Caki2 (cell line): ENCODE measurements around the gene VWA7. TPM values are rescaled to one million over a fixed set of nuclear protein-coding genes. Genes with fewer than 3 reads are reported as not detected.

Experiments used
- DNase-seq: peaks from one replicate; pipeline ENCODE4 v3.0.0-alpha.2; 2015; ENCODE audit warnings: low read depth
- in situ Hi-C: cut with HindIII; loops from 2 replicates; pipeline ENCODE4 v1.10.0; 2016; ENCODE audit warnings: low sequenced_read_pairs, low pct_unique_long_range_greater_than_20kb, mixed read lengths
- total RNA-seq: library from RNA; depleted of rRNA; stranded (reverse); fragments of >200 nt; shearing (Covaris generic); gene quantifications from 2 replicates; pipeline ENCODE4 v1.2.3, GENCODE V29; 2014; ENCODE audit warnings: low replicate concordance; rRNA removed

VWA7 gene
- total RNA-seq, 1 experiment from 2014 or later = 5.5 TPM

- in situ Hi-C loops = no loop called here
- DNase-seq = no peak
Observed at GRCh38 chr6:31725502-31726350, 51.4 kb downstream of the VWA7 start.

- in situ Hi-C loops = no loop called here
- DNase-seq = no peak
Observed at GRCh38 chr6:31723980-31724691, 53.0 kb downstream of the VWA7 start.

DNA sequence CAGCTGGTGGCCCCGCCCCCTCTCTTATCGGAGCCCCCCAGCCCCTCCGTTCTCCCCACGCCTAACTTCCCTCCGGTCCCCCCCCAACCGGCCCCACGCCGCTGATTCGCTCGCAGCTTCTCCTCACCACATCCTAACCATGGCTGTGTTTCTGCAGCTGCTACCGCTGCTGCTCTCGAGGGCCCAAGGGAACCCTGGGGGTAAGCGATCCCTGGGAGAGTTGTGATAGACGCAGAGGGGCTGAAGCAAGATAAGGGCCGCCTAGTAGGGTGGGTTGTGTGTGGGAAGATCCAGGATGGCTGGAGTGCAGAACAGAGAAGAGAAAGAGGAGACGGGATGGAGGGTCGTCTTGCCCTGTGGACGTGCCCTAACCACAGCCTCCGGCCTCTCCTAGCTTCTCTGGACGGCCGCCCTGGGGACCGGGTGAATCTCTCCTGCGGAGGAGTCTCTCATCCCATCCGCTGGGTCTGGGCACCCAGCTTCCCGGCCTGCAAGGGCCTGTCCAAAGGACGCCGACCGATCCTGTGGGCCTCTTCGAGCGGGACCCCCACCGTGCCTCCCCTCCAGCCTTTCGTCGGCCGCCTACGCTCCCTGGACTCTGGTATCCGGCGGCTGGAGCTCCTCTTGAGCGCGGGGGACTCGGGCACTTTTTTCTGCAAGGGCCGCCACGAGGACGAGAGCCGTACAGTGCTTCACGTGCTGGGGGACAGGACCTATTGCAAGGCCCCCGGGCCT, 53.7 kb downstream of the VWA7 start, which contains the start of gene MPIG6B:
TSS of gene MPIG6B (plus strand) at position 129 of the 735 bp plus-strand sequence. CDS start at position 140, 11 bp downstream.
- DNase-seq = no peak
- in situ Hi-C loops = no loop called here

DNA sequence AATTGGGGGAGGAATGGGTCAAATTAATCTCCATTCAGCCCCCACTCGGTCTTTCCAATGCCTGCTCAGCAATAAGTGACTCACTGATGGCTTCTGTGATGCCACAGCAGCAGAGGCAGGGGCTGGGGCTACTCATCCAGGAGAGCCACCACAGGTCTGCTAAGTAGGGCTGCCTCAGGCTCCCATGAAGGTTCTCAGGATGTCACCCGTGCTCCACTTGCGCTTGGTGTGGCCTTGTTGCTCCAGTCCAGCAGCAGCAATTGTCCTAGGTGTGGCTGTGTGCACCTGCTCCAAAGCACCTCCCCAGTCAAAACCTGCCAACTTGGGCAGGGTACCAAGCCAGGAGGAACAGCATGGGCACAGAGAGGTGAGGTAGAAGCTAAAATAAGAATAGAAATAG, 55.0 kb downstream of the VWA7 start:
- no peak for DNase-seq
- in situ Hi-C loops = no loop called here

GRCh38 chr6:31721351-31722020, 55.6 kb downstream of the VWA7 start, which contains the start of gene LY6G6C:
Gene LY6G6C (minus strand): TSS chr6:31721746. CDS start chr6:31721679, 67 bp downstream.
- DNase-seq = no peak
- in situ Hi-C loops = no loop called here

DNA sequence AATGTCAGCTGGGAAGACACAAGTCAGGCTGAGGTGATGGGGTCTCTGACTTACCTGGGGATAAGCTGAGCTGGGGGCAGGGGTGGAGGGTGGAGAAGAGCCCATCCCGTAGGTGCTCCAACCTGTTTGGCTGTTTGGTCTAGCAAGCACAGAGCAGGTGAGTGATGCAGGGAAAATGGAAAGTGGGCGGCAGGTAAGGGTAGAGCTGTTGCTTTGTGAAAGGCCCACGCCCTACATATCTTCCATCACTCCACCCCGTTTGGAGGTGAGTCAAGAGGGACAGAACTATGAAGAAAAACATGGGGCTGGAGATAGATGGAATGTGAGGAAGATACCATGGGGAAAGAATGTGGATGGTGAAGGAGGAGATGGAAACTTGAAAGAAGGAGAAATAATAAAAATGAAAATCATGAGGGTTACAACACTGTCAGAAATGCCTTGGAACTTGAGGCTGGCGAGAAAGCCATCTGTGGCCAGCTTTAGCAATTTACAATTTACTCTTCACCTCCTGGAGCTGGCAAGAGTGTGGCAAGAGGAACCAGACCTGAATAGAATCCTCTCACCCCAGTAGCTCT, 56.8 kb downstream of the VWA7 start:
- in situ Hi-C loops = no loop called here
- DNase-seq = no peak

GRCh38 chr6:31719001-31719400, 58.1 kb downstream of the VWA7 start:
- DNase-seq = no peak
- in situ Hi-C loops = no loop called here

GRCh38 chr6:31718265-31718664, 58.9 kb downstream of the VWA7 start:
- DNase-seq = no peak
- in situ Hi-C loops = no loop called here

- no peak for DNase-seq
- in situ Hi-C loops = no loop called here
Observed at GRCh38 chr6:31717499-31718222, 59.5 kb downstream of the VWA7 start.

Other genes with a start within 250 kb of the VWA7 start
- gene MCCD1, start 248.4 kb downstream of the VWA7 start, total RNA-seq = not detected in 2 replicates
- 623 and 688 TPM in 2 replicates for gene DDX39B, start 235.3 kb downstream of the VWA7 start, total RNA-seq
- 0.14 and 0.64 TPM in 2 replicates for gene ATP6V1G2, start 230.7 kb downstream of the VWA7 start, total RNA-seq
- gene NFKBIL1, start 229.7 kb downstream of the VWA7 start, total RNA-seq = 52.6 and 56.1 TPM in 2 replicates
- gene LTA, start 205.0 kb downstream of the VWA7 start, total RNA-seq = not detected in 2 replicates
- 0.91 and 4.3 TPM in 2 replicates for gene TNF, start 201.8 kb downstream of the VWA7 start, total RNA-seq
- not detected in 2 replicates for gene LTB, start 194.9 kb downstream of the VWA7 start, total RNA-seq
- not detected in 2 replicates for gene LST1, start 191.1 kb downstream of the VWA7 start, total RNA-seq
- not detected in 2 replicates for gene NCR3, start 184.3 kb downstream of the VWA7 start, total RNA-seq
- not detected in 2 replicates for gene AIF1, start 162.1 kb downstream of the VWA7 start, total RNA-seq
- 31.0 and 36.2 TPM in 2 replicates for gene PRRC2A, start 156.6 kb downstream of the VWA7 start, total RNA-seq
- 286 and 338 TPM in 2 replicates for gene BAG6, start 124.7 kb downstream of the VWA7 start, total RNA-seq
- 9.2 TPM in 1 of 2 replicates, not detected in the other for gene APOM, start 121.4 kb downstream of the VWA7 start, total RNA-seq
- gene C6orf47, start 116.5 kb downstream of the VWA7 start, total RNA-seq = 12.4 and 21.5 TPM in 2 replicates
- gene GPANK1, start 112.3 kb downstream of the VWA7 start, total RNA-seq = 35.2 and 52.4 TPM in 2 replicates
- 66.9 and 104 TPM in 2 replicates for gene CSNK2B, start 111.2 kb downstream of the VWA7 start, total RNA-seq
- gene LY6G5B, start 107.4 kb downstream of the VWA7 start, total RNA-seq = not detected in 2 replicates
- 0.30 TPM in 1 of 2 replicates, not detected in the other for gene LY6G5C, start 96.3 kb downstream of the VWA7 start, total RNA-seq
- gene ABHD16A, start 74.0 kb downstream of the VWA7 start, total RNA-seq = 46.9 and 75.6 TPM in 2 replicates
- not detected in 2 replicates for gene LY6G6F, start 70.5 kb downstream of the VWA7 start, total RNA-seq
- not detected in 2 replicates for gene LY6G6D, start 62.0 kb downstream of the VWA7 start, total RNA-seq
- gene LY6G6C, start 55.6 kb downstream of the VWA7 start, total RNA-seq = not detected in 2 replicates
- not detected in 2 replicates for gene MPIG6B, start 54.0 kb downstream of the VWA7 start, total RNA-seq
- gene DDAH2, start 48.0 kb downstream of the VWA7 start, total RNA-seq = 214 and 216 TPM in 2 replicates
- 1,335 and 1,598 TPM in 2 replicates for gene CLIC1, start 40.8 kb downstream of the VWA7 start, total RNA-seq
- gene MSH5, start 37.3 kb downstream of the VWA7 start, total RNA-seq = 20.2 and 54.7 TPM in 2 replicates
- 6.2 TPM in 1 of 2 replicates, not detected in the other for gene SAPCD1, start 14.7 kb downstream of the VWA7 start, total RNA-seq
- 122 and 144 TPM in 2 replicates for gene VARS1, start 18.4 kb upstream of the VWA7 start, total RNA-seq
- 75.6 and 85.5 TPM in 2 replicates for gene LSM2, start 29.6 kb upstream of the VWA7 start, total RNA-seq
- gene HSPA1L, start 38.0 kb upstream of the VWA7 start, total RNA-seq = 0.61 and 2.0 TPM in 2 replicates
- gene HSPA1A, start 38.2 kb upstream of the VWA7 start, total RNA-seq = 316 and 350 TPM in 2 replicates
- 441 and 449 TPM in 2 replicates for gene HSPA1B, start 50.4 kb upstream of the VWA7 start, total RNA-seq
- gene NEU1, start 85.5 kb upstream of the VWA7 start, total RNA-seq = 73.1 and 105 TPM in 2 replicates
- gene SLC44A4, start 101.7 kb upstream of the VWA7 start, total RNA-seq = 0.54 TPM in 1 of 2 replicates, not detected in the other
- gene EHMT2, start 120.4 kb upstream of the VWA7 start, total RNA-seq = 74.6 and 79.0 TPM in 2 replicates
- 5.5 and 9.3 TPM in 2 replicates for gene ZBTB12, start 124.8 kb upstream of the VWA7 start, total RNA-seq
- gene C2, start 150.4 kb upstream of the VWA7 start, total RNA-seq = 3.2 and 7.7 TPM in 2 replicates
- gene CFB, start 168.8 kb upstream of the VWA7 start, total RNA-seq = 2.6 and 4.7 TPM in 2 replicates
- 293 and 348 TPM in 2 replicates for gene NELFE, start 181.6 kb upstream of the VWA7 start, total RNA-seq
- 29.2 and 49.6 TPM in 2 replicates for gene SKIC2, start 181.8 kb upstream of the VWA7 start, total RNA-seq
- gene DXO, start 194.8 kb upstream of the VWA7 start, total RNA-seq = 30.5 and 52.6 TPM in 2 replicates
- gene C4A, start 204.7 kb upstream of the VWA7 start, total RNA-seq = 0.30 TPM in 1 of 2 replicates, not detected in the other
- not detected in 2 replicates for gene C4B, start 237.5 kb upstream of the VWA7 start, total RNA-seq